Umbilical cord (tissue), 2 donors: ENCODE measurements around the gene NPIPB12. TPM values are rescaled to one million over a fixed set of nuclear protein-coding genes. Genes with fewer than 3 reads are reported as not detected.
"Not testable (repeated sequence)": the region's sequence is repeated elsewhere in the genome, so short reads cannot be mapped to it uniquely, and the experiment has no call there.

Experiments
- DNase-seq: peaks from one replicate; pipeline ENCODE4 v3.0.0-alpha.2; 2015; ENCODE audit warnings: low spot score
- total RNA-seq: library from RNA; depleted of rRNA; stranded (reverse); fragments of >200 nt; gene quantifications from one replicate; pipeline ENCODE4 v1.2.3, GENCODE V29; 2014; ENCODE audit warnings: low replicate concordance; ENCODE audit not compliant: insufficient read depth

NPIPB12 gene
- total RNA-seq: 11.8 TPM

- DNase-seq: not testable (repeated sequence)
Observed at GRCh38 chr16:29506308-29506707, at the start of gene NPIPB12. Gene NPIPB12 (minus strand): TSS chr16:29506408.

GRCh38 chr16:29521520-29521919 is 15.3 kb upstream of the NPIPB12 start:
- DNase-seq: not testable (repeated sequence)

GRCh38 chr16:29482276-29482675 is 23.9 kb downstream of the NPIPB12 start:
- DNase-seq: not testable (repeated sequence)

GRCh38 chr16:29472065-29472464 is 34.1 kb downstream of the NPIPB12 start:
- DNase-seq: not testable (repeated sequence)

GRCh38 chr16:29469660-29470059 is 36.5 kb downstream of the NPIPB12 start:
- DNase-seq: not testable (repeated sequence)

- DNase-seq: not testable (repeated sequence)
Observed at GRCh38 chr16:29467654-29468366, 38.4 kb downstream of the NPIPB12 start.

- DNase-seq: not testable (repeated sequence)
Observed at GRCh38 chr16:29466904-29467303, 39.3 kb downstream of the NPIPB12 start.

- not testable (repeated sequence) for DNase-seq
Observed at GRCh38 chr16:29465985-29466824, 40.0 kb downstream of the NPIPB12 start.

- not testable (repeated sequence) for DNase-seq
Observed at GRCh38 chr16:29460647-29461030, 45.6 kb downstream of the NPIPB12 start.

- DNase-seq: not testable (repeated sequence)
Observed at GRCh38 chr16:29459706-29460646, 46.2 kb downstream of the NPIPB12 start, which contains the start of gene SULT1A4. Gene SULT1A4 (plus strand): TSS chr16:29459913. CDS start chr16:29461386, 1,473 bp downstream.

GRCh38 chr16:29457660-29458059 is 48.5 kb downstream of the NPIPB12 start:
- DNase-seq: not testable (repeated sequence)

GRCh38 chr16:29454828-29455227 is 51.4 kb downstream of the NPIPB12 start:
- not testable (repeated sequence) for DNase-seq

GRCh38 chr16:29454269-29454668 is 51.9 kb downstream of the NPIPB12 start, which contains the start of the genes BOLA2 and SLX1B:
Gene BOLA2 (minus strand): TSS chr16:29454351. CDS start chr16:29454253, 98 bp downstream.
Gene SLX1B (plus strand): TSS chr16:29454533.
- DNase-seq: not testable (repeated sequence)

GRCh38 chr16:29453754-29454153 is 52.5 kb downstream of the NPIPB12 start:
- not testable (repeated sequence) for DNase-seq

Other genes starting within 250 kb of the NPIPB12 start
- gene NPIPB11, start 99.7 kb downstream of the NPIPB12 start, total RNA-seq: 3.6 TPM
- gene BOLA2, start 52.1 kb downstream of the NPIPB12 start, total RNA-seq: 4.8 TPM
- 10.8 TPM for gene SLX1B, start 51.9 kb downstream of the NPIPB12 start, total RNA-seq
- gene SULT1A4, start 46.5 kb downstream of the NPIPB12 start, total RNA-seq: 3.4 TPM
- 0.96 TPM for gene SPN, start 156.8 kb upstream of the NPIPB12 start, total RNA-seq
- gene QPRT, start 172.8 kb upstream of the NPIPB12 start, total RNA-seq: 56.3 TPM
- 0.72 TPM for gene C16orf54, start 239.6 kb upstream of the NPIPB12 start, total RNA-seq